Peyer's patch (tissue), 4 donors: ENCODE data around the gene CGNL1.

Experiments used
- CTCF ChIP-seq, 6 experiments: fragments of 450-650 bp in 4 of 6; fragments of 200-600 bp in 2 of 6; sonication (generic) in 1 of 6; IDR thresholded peaks; one replicate each; pipeline ENCODE4 v1.5.1; 2017 to 2019; ENCODE audit warnings: antibody characterized with exemption in 6 of 6, mild to moderate bottlenecking in 3 of 6, moderate library complexity in 1 of 6
- POLR2A ChIP-seq, 2 donors: fragments of 450-650 bp; IDR thresholded peaks; one replicate each; pipeline ENCODE4 v1.5.1; 2017; ENCODE audit warnings: antibody characterized with exemption in 2 of 2, mild to moderate bottlenecking in 2 of 2, moderate library complexity in 2 of 2

DNA sequence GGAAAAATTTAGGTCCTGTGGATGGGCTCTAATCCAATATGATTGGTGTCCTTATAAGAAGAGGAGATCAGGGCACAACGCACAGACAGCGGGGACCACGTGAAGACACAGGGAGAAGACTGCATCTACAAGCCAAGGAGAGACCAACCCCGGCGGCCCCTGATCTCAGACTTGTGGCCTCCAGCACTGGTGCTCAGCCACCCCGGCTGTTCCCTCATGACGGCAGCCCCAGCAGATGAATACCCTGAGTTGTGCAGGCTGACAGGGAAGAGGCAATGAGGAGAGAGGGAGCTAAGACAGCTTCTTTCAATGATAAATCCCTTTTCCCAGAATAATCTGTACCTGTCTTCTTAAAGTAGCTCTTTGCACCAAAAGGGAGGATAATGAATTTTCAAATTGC, 33.3 kb upstream of the CGNL1 start:
- TF ChIP-seq CTCF (IDR thresholded peaks at IDR 0.05) (no peak), POLR2A (IDR thresholded peaks at IDR 0.05) (no peak)
